ENCODE data around the gene IRF2BPL.

Gene IRF2BPL

GRCh38 chr14:77053046-77053841, 24.7 kb upstream of the IRF2BPL start:
- DNase-seq (ENCODE audit: low spot score) = peak; percentile 70

DNA sequence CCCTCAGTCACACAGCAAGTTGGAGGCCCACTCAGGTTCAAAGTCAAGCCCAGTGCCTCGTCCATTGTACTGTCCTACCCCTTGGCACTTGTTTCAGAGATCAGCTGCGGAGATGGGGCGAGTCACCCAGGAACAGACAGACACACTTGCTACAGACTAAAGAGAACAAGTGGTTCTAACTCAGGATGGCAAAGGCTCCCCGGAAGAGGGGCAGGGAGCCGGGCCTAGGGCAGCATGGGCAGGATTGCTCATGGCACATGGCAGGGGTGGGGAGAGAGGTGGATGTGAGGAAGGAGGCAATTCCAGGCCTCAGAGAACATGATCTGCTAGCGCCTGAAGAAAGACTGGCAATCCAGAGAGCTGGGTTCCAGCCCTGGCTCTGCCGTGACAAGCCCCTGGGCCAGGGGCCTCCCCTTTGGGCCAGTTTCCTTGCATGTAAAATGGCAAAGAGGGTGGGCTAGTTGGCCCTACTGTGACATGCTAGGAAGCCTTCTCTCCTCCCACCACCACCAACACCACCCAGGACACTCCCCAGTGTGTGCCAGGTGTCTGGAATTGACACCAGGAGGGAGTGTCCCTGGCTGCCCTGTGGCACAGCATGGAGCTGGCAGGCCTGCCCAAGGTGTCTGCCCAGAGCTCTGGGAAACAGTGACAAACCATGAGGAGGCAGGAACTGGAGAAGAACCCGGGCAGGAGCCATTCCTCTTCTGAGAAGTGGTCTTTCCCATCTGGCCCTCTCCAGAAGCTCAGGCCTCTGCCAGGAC, 24.0 kb upstream of the IRF2BPL start:
- DNase-seq (ENCODE audit: low spot score) = no peak

DNA sequence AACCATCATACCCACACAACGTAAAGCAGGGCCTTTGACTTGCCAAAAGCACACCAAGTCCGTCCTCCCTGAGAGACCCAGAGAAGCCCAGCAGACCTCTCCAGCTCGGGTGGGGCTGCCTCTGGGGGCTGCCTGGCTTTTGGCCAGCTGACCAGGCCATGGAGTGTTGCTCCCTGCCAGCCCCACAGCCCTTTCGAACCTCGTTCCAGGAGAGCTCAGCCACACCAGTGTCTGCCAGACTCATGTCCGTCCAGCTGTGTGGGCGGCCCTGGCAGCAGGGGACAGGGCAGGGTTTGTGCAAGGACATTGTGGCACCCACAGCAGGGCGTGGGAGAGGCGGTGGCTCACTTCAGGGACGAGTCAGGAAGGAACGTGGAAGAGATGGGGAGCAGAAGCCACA, 22.6 kb upstream of the IRF2BPL start:
- DNase-seq (ENCODE audit: low spot score) = no peak

DNA sequence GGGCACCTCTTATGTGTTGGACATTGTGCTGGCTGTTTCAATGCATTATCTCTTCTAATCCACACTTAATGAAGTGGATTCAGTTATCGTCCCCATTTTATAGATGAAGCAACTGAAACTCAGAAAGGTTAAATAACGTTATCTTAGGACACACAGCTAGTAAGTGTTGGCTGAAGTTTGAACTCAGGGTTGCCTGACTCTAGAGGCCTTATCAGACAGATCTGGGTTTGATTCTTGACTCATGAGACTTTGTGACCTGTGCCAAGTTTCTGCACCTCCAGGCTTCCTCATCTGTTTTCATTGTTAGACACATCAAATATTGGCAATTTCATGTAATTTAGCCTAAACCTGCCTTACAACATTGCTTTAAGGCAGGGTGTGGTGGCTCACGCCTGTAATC, 18.2 kb upstream of the IRF2BPL start:
- no peak for DNase-seq (ENCODE audit: low spot score)

DNA sequence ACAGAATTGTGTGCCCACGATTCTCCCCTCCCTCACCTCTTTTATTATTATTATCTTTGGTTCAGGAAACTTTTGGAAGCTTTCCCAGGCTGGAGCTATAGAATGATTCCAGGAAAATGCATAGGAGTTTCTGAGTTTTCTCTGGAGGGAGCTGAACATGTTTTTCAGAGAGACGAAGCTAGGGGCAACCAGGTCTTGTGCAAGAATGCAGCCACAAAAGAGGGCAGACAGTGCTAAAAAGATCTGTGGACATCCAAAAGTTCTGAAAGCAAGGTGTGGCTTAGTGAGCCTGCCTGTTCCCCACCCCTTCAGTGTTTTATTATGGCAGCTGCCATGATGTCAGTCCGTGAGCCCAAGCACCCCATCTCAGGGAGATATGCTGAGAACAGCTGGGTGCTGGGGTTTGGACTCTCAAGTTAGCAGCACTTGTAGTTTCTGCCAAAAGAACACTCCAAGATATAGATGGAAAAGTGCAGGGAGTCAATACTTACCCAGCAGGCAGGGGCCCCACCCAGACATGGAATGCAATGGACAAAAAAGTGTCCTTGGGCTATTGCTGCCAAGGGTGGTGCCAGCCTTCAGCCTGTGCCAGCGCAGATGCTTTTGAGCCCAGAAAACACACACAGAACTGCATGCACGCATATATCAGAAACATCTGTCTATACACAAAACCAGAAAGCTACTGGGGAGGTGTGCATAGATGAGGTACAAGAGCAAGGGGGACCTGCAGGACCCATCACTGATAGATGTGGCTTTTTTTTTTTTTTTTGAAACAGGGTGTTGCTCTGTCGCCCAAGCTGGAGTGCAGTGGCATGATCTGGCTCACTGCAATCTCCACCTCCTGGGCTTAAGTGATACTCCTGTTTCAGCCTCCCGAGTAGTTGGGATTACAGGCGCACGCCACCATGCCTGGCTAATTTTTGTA, 17.0 kb upstream of the IRF2BPL start:
- no peak for DNase-seq (ENCODE audit: low spot score)

- no peak for DNase-seq (ENCODE audit: low spot score)
Observed at GRCh38 chr14:77044783-77045237, 16.3 kb upstream of the IRF2BPL start.

DNA sequence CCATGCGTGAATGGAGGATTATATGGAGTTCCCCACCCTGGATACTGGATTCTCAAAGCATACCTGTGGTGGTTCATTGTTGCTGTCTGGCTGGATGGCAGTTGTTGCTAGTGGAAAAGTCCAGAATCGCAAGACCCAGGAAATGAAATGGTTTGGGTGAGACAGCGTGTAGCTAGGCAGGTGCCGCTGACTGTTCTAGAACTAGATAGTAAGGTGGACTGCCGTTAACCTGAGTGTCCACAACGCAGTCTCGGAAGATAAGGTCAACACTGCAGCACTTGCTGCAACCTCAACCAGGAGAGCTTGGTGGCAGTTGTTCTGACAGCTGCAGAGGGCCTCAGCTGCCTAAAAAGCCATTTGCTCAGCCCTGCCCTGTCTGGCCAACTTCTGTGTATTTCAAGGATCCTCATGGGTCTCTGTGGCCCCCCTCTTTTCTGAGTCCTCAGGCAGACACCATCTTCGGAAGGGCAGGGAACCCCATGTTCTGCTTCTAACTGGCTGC, 15.5 kb upstream of the IRF2BPL start:
- DNase-seq (ENCODE audit: low spot score) = no peak

GRCh38 chr14:77043177-77043983, 14.9 kb upstream of the IRF2BPL start:
- peak; percentile 42 for DNase-seq (ENCODE audit: low spot score)

DNA sequence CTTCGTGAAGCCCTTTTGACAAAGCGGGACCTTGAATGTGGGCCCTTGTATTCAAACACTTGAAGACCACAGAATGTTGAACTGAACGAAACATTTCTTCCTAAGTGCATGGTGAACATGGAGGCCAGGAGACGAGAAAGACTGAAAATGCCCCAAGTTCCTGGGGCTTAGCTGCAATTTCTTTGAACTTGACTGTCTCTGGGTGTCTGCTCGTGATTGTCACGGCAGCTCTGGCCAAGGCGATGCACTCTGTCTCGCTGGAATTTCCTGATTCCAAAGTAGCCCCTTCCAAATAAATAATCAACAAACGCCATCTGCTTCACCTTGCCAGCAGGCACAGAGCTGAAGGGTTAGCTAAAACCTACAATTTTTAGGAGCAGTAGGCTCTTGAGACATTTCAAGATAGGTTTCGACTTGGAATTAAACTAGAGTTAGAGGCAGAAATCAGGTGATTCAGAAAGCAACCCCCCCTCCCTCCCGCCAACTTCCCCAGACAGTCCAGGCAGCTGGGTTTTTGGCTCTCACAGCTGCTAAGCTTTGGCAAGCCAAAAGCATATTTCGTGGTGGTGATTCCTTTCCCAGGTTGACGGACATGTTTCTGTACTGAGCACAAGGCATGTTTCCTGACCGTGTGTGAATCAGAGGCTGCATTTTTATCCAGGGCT, 13.5 kb upstream of the IRF2BPL start:
- DNase-seq (ENCODE audit: low spot score) = no peak

DNA sequence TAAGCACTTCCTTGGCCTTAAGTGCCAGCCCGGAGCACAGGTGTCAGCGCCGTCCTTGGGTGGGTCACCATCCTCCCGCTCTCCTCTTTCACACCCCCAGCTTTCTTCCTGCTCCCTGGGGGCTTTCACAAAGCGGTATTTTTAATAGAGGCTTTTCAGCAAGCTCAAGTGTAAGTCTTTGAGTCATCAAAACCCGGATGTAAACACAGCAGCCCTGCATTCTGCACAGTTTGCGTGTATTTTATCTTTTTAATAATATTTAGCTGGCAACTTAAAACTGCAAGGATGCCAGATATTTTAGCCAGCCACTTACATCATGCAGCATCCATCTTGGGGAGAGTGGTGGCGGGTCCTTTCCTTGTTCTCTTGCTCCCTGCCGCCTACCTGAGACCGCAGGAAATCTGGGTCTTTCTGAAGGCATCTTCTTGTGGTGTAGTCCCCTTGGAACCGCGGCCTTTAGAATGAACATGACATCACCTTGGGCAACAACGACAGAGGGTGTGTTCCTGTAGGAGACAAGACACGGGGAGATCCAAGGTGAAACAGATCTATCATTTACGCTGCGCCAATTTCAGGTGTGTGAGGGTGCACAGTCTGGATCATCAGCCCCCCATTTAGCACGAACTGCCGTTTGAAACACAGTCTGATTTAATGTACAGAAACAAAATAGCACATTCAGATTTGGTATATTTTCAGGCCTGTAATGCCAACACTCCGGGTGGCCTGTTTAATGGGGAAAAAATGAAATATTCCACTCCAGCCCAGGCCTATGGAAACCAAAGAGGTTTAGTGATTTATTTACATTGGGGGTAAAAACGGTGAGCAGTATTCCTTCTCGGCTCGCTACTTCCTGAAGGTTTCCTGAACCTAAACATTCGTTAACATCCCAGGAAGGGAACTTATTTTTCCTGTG, 12.5 kb upstream of the IRF2BPL start:
- DNase-seq (ENCODE audit: low spot score) = no peak

GRCh38 chr14:77040059-77040740, 11.7 kb upstream of the IRF2BPL start:
- DNase-seq (ENCODE audit: low spot score) = peak; percentile 98

- DNase-seq (ENCODE audit: low spot score) = no peak
Observed at GRCh38 chr14:77039285-77040058, 11.0 kb upstream of the IRF2BPL start.

DNA sequence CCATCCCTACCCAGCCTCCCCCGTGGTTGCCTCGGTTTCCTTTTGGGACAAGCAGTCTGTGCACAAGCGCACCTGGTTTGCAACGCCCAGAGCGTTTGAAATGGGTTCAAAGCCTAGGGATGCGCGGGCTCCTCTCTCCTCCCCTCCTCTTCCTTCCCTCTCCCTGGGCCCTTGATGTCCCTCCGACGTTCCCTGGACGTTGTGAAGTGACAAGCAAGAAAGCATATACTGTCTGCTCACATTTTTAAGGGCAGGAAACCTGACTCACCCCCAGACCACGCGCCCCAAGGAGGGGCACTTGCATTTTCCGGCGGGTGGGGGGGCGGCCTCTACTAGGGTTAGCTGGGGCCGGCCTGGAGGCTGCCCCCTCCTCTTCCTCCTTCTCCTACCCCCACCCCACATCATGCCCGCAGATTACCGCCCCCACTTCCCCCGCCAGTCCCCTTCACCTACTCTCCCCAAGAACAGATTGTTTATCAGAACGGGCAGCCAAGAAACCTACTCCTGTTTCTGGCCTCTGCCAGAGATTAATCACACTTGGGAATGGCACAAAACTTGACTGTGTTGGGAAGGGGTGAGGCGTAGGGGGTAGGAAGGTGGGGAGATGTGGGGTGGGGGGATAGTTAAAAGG, 9.5 kb upstream of the IRF2BPL start:
- DNase-seq (ENCODE audit: low spot score) = peak; percentile 59

DNA sequence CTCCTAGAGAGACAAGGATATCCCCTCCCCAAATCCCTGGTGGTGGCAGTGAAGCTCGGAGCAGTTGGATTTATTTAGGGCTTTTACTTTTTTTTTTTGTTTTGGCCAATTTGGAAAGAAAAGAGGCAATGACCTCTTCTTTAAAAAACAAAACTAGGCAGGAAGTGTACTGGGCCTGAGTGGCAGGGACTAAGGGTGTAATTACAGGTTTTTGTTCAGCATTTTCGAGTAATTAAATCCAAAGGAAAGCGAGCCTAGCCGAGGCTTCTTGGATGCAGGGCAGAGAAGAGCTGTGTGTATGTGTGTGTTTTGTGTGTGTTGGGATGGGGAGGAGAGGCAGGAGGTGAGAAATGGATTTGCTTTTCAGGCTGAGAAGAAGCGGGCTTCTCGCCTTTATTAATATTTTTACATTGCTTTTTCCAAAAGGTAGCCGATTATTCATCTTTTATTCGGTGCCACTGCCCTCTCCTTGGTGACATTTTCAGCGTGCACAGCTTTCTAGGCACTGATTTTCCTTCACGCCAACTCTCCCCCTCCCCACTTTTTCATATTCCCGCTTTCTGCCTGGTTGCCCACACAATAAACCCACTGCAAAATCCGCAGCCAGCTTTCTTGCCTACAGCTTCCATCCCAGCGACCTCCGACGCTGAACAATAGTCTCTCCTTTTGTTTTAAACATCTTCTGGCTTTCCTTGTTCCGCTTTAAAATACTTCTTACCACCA, 8.9 kb upstream of the IRF2BPL start:
- no peak for DNase-seq (ENCODE audit: low spot score)

GRCh38 chr14:77036484-77037214, 8.1 kb upstream of the IRF2BPL start:
- no peak for DNase-seq (ENCODE audit: low spot score)

- no peak for DNase-seq (ENCODE audit: low spot score)
Observed at GRCh38 chr14:77035267-77035666, 6.8 kb upstream of the IRF2BPL start.
